Right cardiac atrium (tissue), 5 donors: Measurements from ENCODE around the gene TGDS. TPM values are rescaled to one million over a fixed set of nuclear protein-coding genes. Genes with fewer than 3 reads are reported as not detected.

Source experiments
- ATAC-seq, 2 donors: fragments of 200-7000 bp; cut with Tn5 transposase; one replicate each; pipeline versions ENCODE4 v1.8.0 to v1.9.1; 2020; ENCODE audit warnings: moderate library complexity in 2 of 2, mild to moderate bottlenecking in 1 of 2
- DNase-seq, 3 donors: peaks; one replicate each; pipeline ENCODE4 v3.0.0-alpha.2; 2020
- H3K27ac ChIP-seq: one replicate; pipeline ENCODE4 v1.5.1; 2013; ENCODE audit warnings: mild to moderate bottlenecking, low read length, control low read depth, moderate library complexity
- H3K27me3 ChIP-seq: one replicate; pipeline ENCODE4 v1.6.1; 2013; ENCODE audit not compliant: control insufficient read depth, insufficient read depth
- H3K4me1 ChIP-seq: one replicate; pipeline ENCODE4 v1.6.1; 2013; ENCODE audit warnings: low read length; ENCODE audit not compliant: control insufficient read depth, insufficient read depth
- H3K4me3 ChIP-seq: one replicate; pipeline ENCODE4 v1.5.1; 2013; ENCODE audit warnings: low read length, control low read depth
- H3K9me3 ChIP-seq: one replicate; pipeline ENCODE4 v1.6.1; 2013; ENCODE audit warnings: low read length; ENCODE audit not compliant: control insufficient read depth
- whole genome bisulfite sequencing: extraction: QIAGEN DNeasy Blood & Tissue Kit; methylation state at CpG from one replicate; pipeline ENCODE4 v1.1.7; 2013; 5-methylcytosine and 5-hydroxymethylcytosine counted together
- intact Hi-C, 4 donors: fragments of 100-400 bp; cut with DNase I; formaldehyde crosslinking; loops; one replicate each; pipeline versions ENCODE4 v1.11.0 to v1.14.0; 2022 to 2023
- polyA plus RNA-seq: library from polyadenylated mRNA; stranded (reverse); fragments of 200-250 nt; gene quantifications from one replicate; pipeline ENCODE4 v1.2.3, GENCODE V29; 2013
- total RNA-seq, 4 donors: library from RNA; stranded (reverse); fragmentation: NEBNext Ultra II Directional; extraction: Animal tissue kit (Norgen Biotek cat#: 25700); gene quantifications; one replicate each; pipeline ENCODE4 v1.2.1, GENCODE V29; 2021
- donor health status: healthy with polysubstance abuse.
- donor health status: DM: no; HTN: yes; CAD: no.
- donor health status: DM: no; HTN: no; CAD: no.
- donor health status: DM: no; HTN: yes; CAD: no; lungs with severe emphysema.
- donor health status: DM: yes; HTN: yes; CAD: no.

Gene TGDS
- total and polyA plus RNA-seq, 5 donors = 4.9 to 5.8 (median 5.4) TPM

GRCh38 chr13:94568443-94568842 lies 27.5 kb downstream of the TGDS start:
- intact Hi-C loops = no loop called here

DNA sequence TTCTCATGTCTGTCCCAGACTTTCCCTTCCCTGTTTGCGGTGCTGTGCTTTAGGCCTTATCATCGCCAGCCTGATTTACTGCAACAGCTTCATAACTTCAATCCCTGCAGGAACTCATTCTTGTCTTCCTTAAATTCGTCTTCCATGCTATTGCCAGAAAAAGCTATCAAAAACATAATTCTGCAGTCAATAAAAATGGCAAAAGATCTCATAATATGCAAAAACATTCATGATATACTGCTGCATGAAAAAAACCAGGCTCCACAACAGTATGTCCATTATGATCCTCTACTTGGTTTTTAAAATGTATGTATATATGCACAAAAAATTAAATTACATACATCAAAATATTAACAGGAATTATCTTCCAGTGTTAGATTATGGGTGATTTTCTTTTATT lies 28.4 kb downstream of the TGDS start:
- DNase-seq (no peak), ATAC-seq (no peak)
- Histone ChIP-seq H3K27ac (no peak overlapping the region), H3K4me3 (no peak overlapping the region), H3K9me3 (no peaks in the 10 kb centered on the region), H3K4me1 (no peaks in the 10 kb centered on the region), H3K27me3 (no peaks in the 10 kb centered on the region)
- intact Hi-C loops = no loop called here
- WGBS = 90% methylated on average over 3 of the region's 3 CpGs

More at GRCh38 chr13:94568443-94568842, 27.5 kb downstream of the TGDS start:
- DNase-seq (no peak), ATAC-seq (no peak)
- Histone ChIP-seq H3K4me3 (no peak overlapping the region), H3K4me1 (no peaks in the 10 kb centered on the region), H3K9me3 (no peaks in the 10 kb centered on the region), H3K27me3 (no peaks in the 10 kb centered on the region), H3K27ac (no peak overlapping the region)
- WGBS = 97% methylated on average over 1 of the region's 1 CpG

- ATAC-seq (no peak), DNase-seq (no peak)
- WGBS = 89% methylated on average over 3 of the region's 3 CpGs
- H3K27ac ChIP-seq = no peak overlapping the region
- H3K9me3 ChIP-seq = no peaks in the 10 kb centered on the region
- intact Hi-C loops = no loop called here
- no peaks in the 10 kb centered on the region for H3K27me3 ChIP-seq
- no peaks in the 10 kb centered on the region for H3K4me1 ChIP-seq
- no peak overlapping the region for H3K4me3 ChIP-seq
Observed at GRCh38 chr13:94561126-94561525, 34.8 kb downstream of the TGDS start.

DNA sequence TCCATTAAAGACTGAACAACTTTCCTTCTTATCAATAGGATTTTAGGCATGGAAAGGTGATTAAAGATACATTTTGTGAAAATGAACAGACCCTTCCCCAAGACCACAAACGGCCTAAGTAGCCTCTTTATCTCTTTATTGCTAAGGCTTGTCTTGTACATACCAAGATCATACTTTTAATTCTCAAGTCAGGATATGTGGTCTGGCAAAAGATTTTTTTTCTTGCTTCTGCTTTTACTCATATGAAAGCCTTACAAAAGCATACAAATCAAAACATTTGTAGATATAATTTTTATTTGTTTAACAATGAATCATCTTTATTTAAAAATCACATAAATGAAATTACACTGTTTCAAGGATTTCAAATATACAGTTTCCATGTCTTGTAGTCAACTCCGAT lies 35.8 kb downstream of the TGDS start:
- intact Hi-C loops = no loop called here
- H3K9me3 ChIP-seq = no peaks in the 10 kb centered on the region
- no peaks in the 10 kb centered on the region for H3K27me3 ChIP-seq
- DNase-seq (no peak), ATAC-seq (no peak)
- H3K4me1 ChIP-seq = no peaks in the 10 kb centered on the region
- WGBS = 64% methylated on average over 2 of the region's 2 CpGs
- H3K27ac ChIP-seq = no peak overlapping the region
- H3K4me3 ChIP-seq = no peak overlapping the region

DNA sequence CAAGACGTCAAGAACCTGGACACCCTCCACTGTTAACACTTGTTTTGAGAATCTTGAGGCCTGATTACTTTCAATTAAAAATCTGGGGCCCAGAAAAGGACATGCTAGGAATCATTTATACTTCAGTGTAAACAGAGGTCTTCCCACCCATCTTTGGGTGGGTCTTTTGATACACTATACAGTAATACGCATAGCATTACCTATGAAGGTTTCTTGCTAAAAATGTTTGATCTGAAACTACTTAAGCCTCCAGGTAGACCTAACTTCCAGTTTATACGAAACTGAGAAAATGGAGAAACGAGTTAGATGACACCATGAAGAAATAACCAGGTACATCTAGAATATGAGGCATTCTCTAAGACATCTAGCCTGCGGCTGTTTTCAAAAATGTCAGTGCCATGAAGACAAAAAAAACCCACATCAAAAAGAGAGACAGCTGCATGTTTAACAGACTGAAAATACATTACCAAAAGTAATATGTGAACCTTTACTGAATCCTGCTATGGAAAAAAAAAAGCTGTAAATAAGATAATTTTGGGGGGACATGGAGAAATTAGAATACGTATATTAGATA lies 36.6 kb downstream of the TGDS start:
- no peaks in the 10 kb centered on the region for H3K9me3 ChIP-seq
- DNase-seq = no peak
- H3K27me3 ChIP-seq = no peaks in the 10 kb centered on the region
- H3K27ac ChIP-seq = no peak overlapping the region
- no peak for ATAC-seq
- WGBS = 78% methylated on average over 6 of the region's 6 CpGs
- no peaks in the 10 kb centered on the region for H3K4me1 ChIP-seq
- intact Hi-C loops = no loop called here
- H3K4me3 ChIP-seq = no peak overlapping the region

- 50% methylated on average over 6 of the region's 6 CpGs for WGBS
- H3K27ac ChIP-seq = no peak overlapping the region
- no peaks in the 10 kb centered on the region for H3K9me3 ChIP-seq
- H3K4me1 ChIP-seq = no peaks in the 10 kb centered on the region
- no peak for ATAC-seq
- no peak overlapping the region for H3K4me3 ChIP-seq
- intact Hi-C loops = no loop called here
- no peaks in the 10 kb centered on the region for H3K27me3 ChIP-seq
- DNase-seq = no peak
Observed at GRCh38 chr13:94558716-94559115, 37.2 kb downstream of the TGDS start.

- no peaks in the 10 kb centered on the region for H3K4me1 ChIP-seq
- WGBS = 77% methylated on average over 5 of the region's 5 CpGs
- H3K27me3 ChIP-seq = no peaks in the 10 kb centered on the region
- no peak overlapping the region for H3K4me3 ChIP-seq
- DNase-seq (no peak), ATAC-seq (no peak)
- intact Hi-C loops = no loop called here
- H3K27ac ChIP-seq = no peak overlapping the region
- no peaks in the 10 kb centered on the region for H3K9me3 ChIP-seq
Observed at GRCh38 chr13:94557684-94558235, 38.2 kb downstream of the TGDS start.

DNA sequence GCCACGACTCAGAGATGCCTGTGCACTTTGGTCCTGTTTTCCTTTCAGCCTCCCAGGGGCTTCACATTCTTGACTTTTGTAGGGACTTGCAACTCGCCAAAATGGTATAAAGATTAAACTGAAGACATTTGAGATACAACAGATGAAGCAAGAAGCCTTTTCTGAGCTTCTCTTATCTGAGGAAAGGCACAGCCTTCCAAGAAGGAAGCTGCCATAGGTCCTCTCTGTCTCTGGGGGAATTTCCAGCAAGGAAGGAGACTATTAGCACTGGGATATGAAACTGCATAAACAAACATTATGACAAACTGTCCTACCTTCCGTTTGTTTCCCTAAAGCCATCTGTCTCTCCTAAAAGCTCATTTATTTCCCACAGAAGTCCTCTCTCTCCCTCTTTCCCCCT lies 39.3 kb downstream of the TGDS start:
- Histone ChIP-seq H3K4me3 (no peak overlapping the region), H3K27ac (no peak overlapping the region), H3K4me1 (no peaks in the 10 kb centered on the region), H3K9me3 (no peaks in the 10 kb centered on the region), H3K27me3 (no peaks in the 10 kb centered on the region)
- ATAC-seq (no peak), DNase-seq (no peak)
- WGBS = 44% methylated on average over 3 of the region's 3 CpGs
- intact Hi-C loops = no loop called here

- 57% methylated on average over 1 of the region's 1 CpG for WGBS
Observed at GRCh38 chr13:94556041-94556440, 39.9 kb downstream of the TGDS start.

GRCh38 chr13:94553766-94554165 lies 42.2 kb downstream of the TGDS start:
- DNase-seq (no peak), ATAC-seq (no peak)
- Histone ChIP-seq H3K9me3 (no peaks in the 10 kb centered on the region), H3K4me3 (no peak overlapping the region), H3K27ac (no peak overlapping the region), H3K4me1 (no peaks in the 10 kb centered on the region), H3K27me3 (no peaks in the 10 kb centered on the region)
- intact Hi-C loops = no loop called here
- 85% methylated on average over 4 of the region's 4 CpGs for WGBS

More at GRCh38 chr13:94556041-94556440, 39.9 kb downstream of the TGDS start:
- intact Hi-C loops = no loop called here
- DNase-seq = no peak
- no peaks in the 10 kb centered on the region for H3K9me3 ChIP-seq
- ATAC-seq = peak; percentile 34 to 73
- H3K27ac ChIP-seq = no peak overlapping the region
- no peak overlapping the region for H3K4me3 ChIP-seq
- H3K4me1 ChIP-seq = no peaks in the 10 kb centered on the region
- no peaks in the 10 kb centered on the region for H3K27me3 ChIP-seq

- H3K4me3 ChIP-seq = no peak overlapping the region
- H3K27ac ChIP-seq = no peak overlapping the region
- H3K27me3 ChIP-seq = no peaks in the 10 kb centered on the region
- no peak for DNase-seq
- no peak for ATAC-seq
- no peaks in the 10 kb centered on the region for H3K4me1 ChIP-seq
- intact Hi-C loops = no loop called here
- 79% methylated on average over 5 of the region's 5 CpGs for WGBS
- H3K9me3 ChIP-seq = no peaks in the 10 kb centered on the region
Observed at GRCh38 chr13:94552095-94552494, 43.9 kb downstream of the TGDS start.
